22Rv1 (cell line): ENCODE measurements around the gene PDZD7.

Experiments
- CTCF ChIP-seq: fragments of 450-650 bp; IDR thresholded peaks from 2 replicates; pipeline ENCODE4 v1.5.1; 2017; ENCODE audit warnings: mild to moderate bottlenecking
- ZFX ChIP-seq: fragments of 450-650 bp; IDR thresholded peaks from 2 replicates; pipeline ENCODE4 v1.6.1; 2017; ENCODE audit warnings: antibody characterized with exemption, borderline replicate concordance

GRCh38 chr10:101015582-101015973, 15.4 kb downstream of the PDZD7 start:
- TF ChIP-seq CTCF (no peak), ZFX (no peak)
